ENCODE results near the gene GATAD2B. TPM values are rescaled to one million over a fixed set of nuclear protein-coding genes. Genes with fewer than 3 reads are reported as not detected.

Gene GATAD2B
- total RNA-seq, 4 donors from 2014 or later = 9.7 to 16.6 (median 12.0) TPM

DNA sequence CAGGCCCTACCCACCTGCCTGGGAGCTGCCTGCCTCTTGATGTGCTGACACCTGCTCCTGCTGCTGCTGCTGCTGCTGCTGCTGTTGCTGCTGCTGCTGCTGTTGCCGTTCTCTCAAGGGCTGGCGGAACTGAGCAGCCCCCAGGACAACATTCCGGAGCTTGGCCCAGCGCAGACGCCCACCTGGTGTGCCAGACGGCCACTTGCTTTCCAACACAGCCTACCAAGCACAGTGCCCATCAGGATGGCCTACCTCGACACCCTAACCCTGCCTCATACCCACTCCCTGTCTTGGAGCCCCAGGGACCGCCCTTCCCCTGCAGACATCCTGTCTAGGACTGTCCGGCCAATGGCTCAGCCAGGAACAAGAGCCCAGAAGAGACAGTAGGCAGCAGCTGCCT lies 12.0 kb upstream of the GATAD2B start:
- no peaks in the 10 kb centered on the region for H3K4me1 ChIP-seq
- DNase-seq = no peak
- no peak overlapping the region for H3K27ac ChIP-seq
- TF ChIP-seq, protein P1, sequence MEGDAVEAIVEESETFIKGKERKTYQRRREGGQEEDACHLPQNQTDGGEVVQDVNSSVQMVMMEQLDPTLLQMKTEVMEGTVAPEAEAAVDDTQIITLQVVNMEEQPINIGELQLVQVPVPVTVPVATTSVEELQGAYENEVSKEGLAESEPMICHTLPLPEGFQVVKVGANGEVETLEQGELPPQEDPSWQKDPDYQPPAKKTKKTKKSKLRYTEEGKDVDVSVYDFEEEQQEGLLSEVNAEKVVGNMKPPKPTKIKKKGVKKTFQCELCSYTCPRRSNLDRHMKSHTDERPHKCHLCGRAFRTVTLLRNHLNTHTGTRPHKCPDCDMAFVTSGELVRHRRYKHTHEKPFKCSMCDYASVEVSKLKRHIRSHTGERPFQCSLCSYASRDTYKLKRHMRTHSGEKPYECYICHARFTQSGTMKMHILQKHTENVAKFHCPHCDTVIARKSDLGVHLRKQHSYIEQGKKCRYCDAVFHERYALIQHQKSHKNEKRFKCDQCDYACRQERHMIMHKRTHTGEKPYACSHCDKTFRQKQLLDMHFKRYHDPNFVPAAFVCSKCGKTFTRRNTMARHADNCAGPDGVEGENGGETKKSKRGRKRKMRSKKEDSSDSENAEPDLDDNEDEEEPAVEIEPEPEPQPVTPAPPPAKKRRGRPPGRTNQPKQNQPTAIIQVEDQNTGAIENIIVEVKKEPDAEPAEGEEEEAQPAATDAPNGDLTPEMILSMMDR (IDR thresholded peaks at IDR 0.05) = no peak
- no peak for TF ChIP-seq POLR2A (IDR thresholded peaks at IDR 0.05)
- H3K4me3 ChIP-seq = no peak overlapping the region
- peaks cover 28 to 100% (median 45%) of the 10 kb centered on the region in 3 donors for H3K36me3 ChIP-seq
- intact Hi-C loops (cut with DNase I) = no loop called here
- no peaks in the 10 kb centered on the region for H3K9me3 ChIP-seq
- H3K27me3 ChIP-seq = no peaks in the 10 kb centered on the region
- WGBS, 2 donors = 89 to 93% methylated on average over 3 to 7 of the region's 9 CpGs

DNA sequence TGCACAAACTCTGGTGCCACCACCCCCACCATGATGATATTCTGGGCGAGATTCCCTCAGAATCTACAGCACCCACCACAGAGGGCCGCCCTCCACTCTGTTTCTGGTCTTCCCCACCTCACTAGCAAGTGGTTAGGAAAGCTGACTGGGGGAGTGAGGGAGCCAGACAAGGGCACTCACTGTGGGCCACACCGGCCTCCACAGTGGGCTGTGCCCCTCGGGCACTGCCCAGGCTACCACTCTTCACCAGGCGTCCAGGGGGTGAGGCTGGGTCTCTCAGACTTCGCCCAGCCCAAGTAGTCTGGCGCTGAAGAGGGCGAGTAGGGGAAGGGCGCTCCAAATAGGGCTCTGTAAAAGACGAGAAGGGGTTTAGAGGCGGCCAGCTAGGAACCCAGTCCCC lies 11.2 kb upstream of the GATAD2B start:
- H3K27me3 ChIP-seq = no peaks in the 10 kb centered on the region
- H3K4me1 ChIP-seq = peaks cover 0 to 5% (median 0%) of the 10 kb centered on the region in 3 donors
- no peak overlapping the region for H3K4me3 ChIP-seq
- no peak for TF ChIP-seq POLR2A (IDR thresholded peaks at IDR 0.05)
- TF ChIP-seq, protein P1 (IDR thresholded peaks at IDR 0.05) = no peak
- no peak for DNase-seq
- no peak overlapping the region for H3K27ac ChIP-seq
- H3K9me3 ChIP-seq = no peaks in the 10 kb centered on the region
- peaks cover 28 to 100% (median 42%) of the 10 kb centered on the region in 3 donors for H3K36me3 ChIP-seq
- WGBS, 2 donors = 92 to 97% methylated on average over 7 to 8 of the region's 11 CpGs
- intact Hi-C loops (cut with DNase I) = no loop called here

DNA sequence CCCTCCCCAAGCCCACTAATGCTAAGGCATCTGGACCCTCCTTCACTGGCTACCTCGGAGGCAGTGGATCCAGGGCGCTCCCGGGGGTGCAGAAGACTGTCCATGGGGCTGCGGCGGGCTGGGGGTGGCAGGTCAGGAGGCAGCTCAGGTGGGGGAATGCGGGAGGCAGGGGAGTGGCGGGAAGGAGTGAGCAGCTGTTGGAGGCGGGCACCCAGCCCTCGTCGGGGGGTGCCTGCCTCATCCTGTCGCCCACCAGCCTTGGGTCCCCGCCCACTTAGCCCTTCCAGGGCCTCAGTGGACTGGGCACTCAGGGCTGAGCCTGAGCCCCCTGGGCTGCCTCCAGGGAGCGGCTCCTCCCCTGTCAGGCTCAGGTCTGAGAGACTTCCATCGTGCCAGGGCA lies 10.7 kb upstream of the GATAD2B start:
- H3K36me3 ChIP-seq = peaks cover 28 to 96% (median 42%) of the 10 kb centered on the region in 3 donors
- no peak for DNase-seq
- 72 to 100% methylated on average over 1 to 5 of the region's 14 CpGs for WGBS, 2 donors
- H3K27ac ChIP-seq = no peak overlapping the region
- H3K4me3 ChIP-seq = no peak overlapping the region
- TF ChIP-seq POLR2A (IDR thresholded peaks at IDR 0.05) = no peak
- TF ChIP-seq, protein P1 (IDR thresholded peaks at IDR 0.05) = no peak
- peaks cover 0 to 11% (median 0%) of the 10 kb centered on the region in 3 donors for H3K4me1 ChIP-seq
- no peaks in the 10 kb centered on the region for H3K9me3 ChIP-seq
- intact Hi-C loops (cut with DNase I) = no loop called here
- H3K27me3 ChIP-seq = no peaks in the 10 kb centered on the region

DNA sequence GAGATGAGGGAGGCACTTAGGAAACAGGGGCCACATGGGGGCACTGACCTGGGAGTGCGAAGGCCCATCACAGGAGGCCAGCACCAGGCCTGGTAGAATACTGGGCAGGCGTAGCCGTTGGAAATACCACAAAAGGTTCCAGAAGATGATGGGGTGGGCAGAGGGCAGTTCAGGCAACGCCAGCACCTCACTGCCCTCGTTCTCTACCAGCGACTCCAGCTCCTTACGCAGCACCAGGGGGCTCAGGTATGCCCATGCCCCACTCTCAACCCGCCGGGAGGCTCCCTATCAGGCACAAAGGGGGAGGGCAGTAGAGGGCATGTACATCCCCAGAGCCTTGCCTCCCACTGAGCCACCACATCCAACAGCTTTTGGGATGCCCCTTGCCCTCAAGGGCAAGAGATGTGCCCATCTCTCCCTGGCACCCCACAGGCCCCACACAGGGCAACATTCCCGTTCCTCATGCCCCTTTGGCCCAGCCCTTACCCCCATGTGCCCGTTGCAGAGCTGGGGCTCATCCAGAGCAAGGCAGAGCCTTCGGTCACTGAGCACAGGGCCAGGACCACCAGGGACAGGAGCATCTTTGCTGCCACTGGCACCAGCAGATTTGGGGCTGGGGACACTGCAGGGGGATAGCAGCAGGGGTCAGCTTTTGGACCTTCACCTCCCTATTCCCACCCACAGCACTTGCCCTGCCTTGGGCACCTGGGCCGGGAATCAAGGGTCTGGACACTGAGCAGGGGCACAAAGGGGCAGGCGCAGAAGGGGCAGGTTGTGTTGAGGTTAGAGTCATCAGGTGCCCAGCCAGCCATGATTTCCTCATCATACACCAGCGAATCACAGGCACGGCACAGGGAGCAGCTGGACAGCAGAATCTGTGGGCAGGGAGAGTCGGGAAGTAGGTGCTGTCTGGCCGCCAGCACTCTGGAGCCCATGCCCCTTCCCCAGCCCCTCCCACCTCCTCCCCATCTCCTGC lies 9.7 kb upstream of the GATAD2B start:
- peaks cover 28 to 86% (median 42%) of the 10 kb centered on the region in 3 donors for H3K36me3 ChIP-seq
- no peaks in the 10 kb centered on the region for H3K9me3 ChIP-seq
- H3K27ac ChIP-seq = no peak overlapping the region
- intact Hi-C loops (cut with DNase I) = no loop called here
- no peak overlapping the region for H3K4me3 ChIP-seq
- TF ChIP-seq POLR2A (IDR thresholded peaks at IDR 0.05) = no peak
- TF ChIP-seq, protein P1 (IDR thresholded peaks at IDR 0.05) = no peak
- no peak for DNase-seq
- WGBS, 2 donors = 91 to 99% methylated on average over 9 to 10 of the region's 18 CpGs
- no peaks in the 10 kb centered on the region for H3K27me3 ChIP-seq
- H3K4me1 ChIP-seq = peaks cover 0 to 14% (median 0%) of the 10 kb centered on the region in 3 donors

Measured in esophagus squamous epithelium (tissue), 5 donors.